Measurements from ENCODE around the gene TICRR.
A peak's percentile ranks its signal among the peaks of the same experiment; 100 is the strongest.
"Not testable (repeated sequence)": the region's sequence is repeated elsewhere in the genome, so short reads cannot be mapped to it uniquely, and the experiment has no call there.

Gene TICRR

GRCh38 chr15:89575146-89575655 is at the start of gene TICRR:
TICRR (plus strand) TSS chr15:89575469; CDS start chr15:89575587, 118 bp downstream.
- peak; percentile 99 for DNase-seq

- DNase-seq = no peak
Measured at GRCh38 chr15:89526181-89526580, 49.1 kb upstream of the TICRR start.

GRCh38 chr15:89526601-89527441 is 48.4 kb upstream of the TICRR start:
- no peak for DNase-seq

- no peak for DNase-seq
Measured at GRCh38 chr15:89528757-89529352, 46.4 kb upstream of the TICRR start.

GRCh38 chr15:89530976-89531375 is 44.3 kb upstream of the TICRR start:
- DNase-seq = no peak

GRCh38 chr15:89531796-89532537 is 43.3 kb upstream of the TICRR start:
- no peak for DNase-seq

GRCh38 chr15:89533861-89534544 is 41.3 kb upstream of the TICRR start:
- no peak for DNase-seq

- no peak for DNase-seq
Measured at GRCh38 chr15:89539027-89539426, 36.2 kb upstream of the TICRR start.

GRCh38 chr15:89542369-89542768 is 32.9 kb upstream of the TICRR start:
- no peak for DNase-seq

- DNase-seq = no peak
Measured at GRCh38 chr15:89543389-89543788, 31.9 kb upstream of the TICRR start.

GRCh38 chr15:89549138-89549537 is 26.1 kb upstream of the TICRR start:
- DNase-seq = not testable (repeated sequence)

- no peak for DNase-seq
Measured at GRCh38 chr15:89550427-89550826, 24.8 kb upstream of the TICRR start.

GRCh38 chr15:89551550-89551949 is 23.7 kb upstream of the TICRR start:
- no peak for DNase-seq

- no peak for DNase-seq
Measured at GRCh38 chr15:89553632-89554031, 21.6 kb upstream of the TICRR start.

- DNase-seq = no peak
Measured at GRCh38 chr15:89554247-89554646, 21.0 kb upstream of the TICRR start.

- no peak for DNase-seq
Measured at GRCh38 chr15:89555768-89556167, 19.5 kb upstream of the TICRR start.

- peak; percentile 58 for DNase-seq
Measured at GRCh38 chr15:89556413-89557262, 18.6 kb upstream of the TICRR start.

GRCh38 chr15:89559769-89560264 is 15.5 kb upstream of the TICRR start:
- no peak for DNase-seq

GRCh38 chr15:89566181-89566580 is 9.1 kb upstream of the TICRR start:
- DNase-seq = no peak

GRCh38 chr15:89566621-89567294 is 8.5 kb upstream of the TICRR start:
- no peak for DNase-seq
